ENCODE results near the gene RD3L. TPM values are rescaled to one million over a fixed set of nuclear protein-coding genes. Genes with fewer than 3 reads are reported as not detected.

The RD3L gene
- total and polyA plus RNA-seq, 2 of the 13 experiments (the other 11 are each of a cell fraction or from before 2014, with no cell fraction given): not detected

DNA sequence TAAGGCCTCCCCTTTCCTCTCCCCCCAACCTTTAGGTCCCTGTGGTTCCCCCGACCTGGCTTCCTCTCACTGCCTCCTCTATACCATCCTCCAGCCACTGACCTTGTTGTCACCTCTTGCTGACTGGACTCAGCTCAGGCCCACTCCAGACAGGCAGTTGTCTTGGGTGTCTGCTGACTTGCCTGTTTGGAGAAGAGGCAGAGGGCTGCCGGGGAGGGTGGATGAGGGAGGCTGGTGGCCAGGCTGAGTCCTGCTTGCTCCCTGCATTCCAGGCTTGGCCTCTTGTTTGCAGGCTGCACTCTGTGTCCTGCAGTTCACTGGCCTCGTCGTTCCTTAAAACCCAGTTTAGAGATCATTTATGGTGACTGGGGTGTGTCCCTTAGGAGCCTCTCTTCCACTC is 31.0 kb upstream of the RD3L start:
- no peak for FAIRE-seq
- H3K27me3 ChIP-seq (ENCODE audit: control insufficient read depth in 1 of 2, insufficient read depth in 2 of 2, low read length in 2 of 2): peaks cover 3% of the 10 kb centered on the region in 2 experiments; a peak in 2 of 5 replicates
- in situ Hi-C loops (cut with HindIII; ENCODE audit: extremely low pct_ligation_motif_present, low pct_unique_long_range_greater_than_20kb) (loop anchor here (10.0 kb wide), 1 partner anchor 49 kb away; the partner anchor contains the start of gene TDRD9), intact Hi-C loops (cut with micrococcal nuclease; ENCODE audit: unreplicated experiment) (no loop called here)
- H3K4me3 ChIP-seq (replicated peaks in 1 of 3; ENCODE audit: insufficient read depth in 1 of 3, low read depth in 2 of 3, low read length in 3 of 3): no peak overlapping the region
- no peak overlapping the region for H3K27ac ChIP-seq (ENCODE audit: extremely low read length, insufficient read depth, low read length)
- ChIA-PET CTCF (ENCODE audit: low intra/inter-chr PET ratio, low total read pairs) (no interaction called here), POLR2A (no interaction called here)
- no peaks in the 10 kb centered on the region for H3K9me3 ChIP-seq (ENCODE audit: low read length)
- H2AFZ ChIP-seq (ENCODE audit: low read length): no peak overlapping the region
- H3K9ac ChIP-seq (ENCODE audit: insufficient read depth, low read depth, low read length): no peak overlapping the region
- H3K36me3 ChIP-seq (replicated peaks in 1 of 2; ENCODE audit: control insufficient read depth in 1 of 2, insufficient read depth in 2 of 2, low read length in 2 of 2): no peaks in the 10 kb centered on the region
- peak; percentile 60 for ATAC-seq
- no peak overlapping the region for H3K4me2 ChIP-seq (ENCODE audit: low read depth, low read length)
- DNase-seq (ENCODE audit: low spot score): no peak
- 0 out of 2 replicates have a peak, but pooled peaks cover 8% of the 10 kb centered on the region for H3K4me1 ChIP-seq (ENCODE audit: insufficient read depth, low read length)
- H3K79me2 ChIP-seq (ENCODE audit: insufficient read depth, low read length): no peaks in the 10 kb centered on the region
- BruUV-seq (replicated peaks): no TSS peak
- H4K20me1 ChIP-seq (ENCODE audit: insufficient read depth, low read length): no peaks in the 10 kb centered on the region
- 0% methylated on average over 4 of the region's 4 CpGs for WGBS (ENCODE audit: low lambda C conversion rate)
- TF ChIP-seq ZNF558 (CRISPR knock-in tag; IDR thresholded peaks at IDR 0.05; ENCODE audit: borderline replicate concordance) (no peak), KLF16 (CRISPR knock-in tag; IDR thresholded peaks at IDR 0.05) (no peak), ZNF879 (CRISPR knock-in tag; IDR thresholded peaks at IDR 0.05) (no peak), RORA (CRISPR knock-in tag; IDR thresholded peaks at IDR 0.05) (no peak), TEAD3 (CRISPR knock-in tag; optimal IDR thresholded peaks at IDR 0.05; ENCODE audit: borderline replicate concordance) (peak; percentile 62), SNAPC2 (CRISPR knock-in tag; IDR thresholded peaks at IDR 0.05) (no peak), ZFP82 (CRISPR knock-in tag; IDR thresholded peaks at IDR 0.05; ENCODE audit: borderline replicate concordance) (no peak), ZMAT3 (CRISPR knock-in tag; conservative IDR thresholded peaks at IDR 0.05) (no peak), ZNF280D (CRISPR knock-in tag; IDR thresholded peaks at IDR 0.05) (no peak)
- TF ChIP-seq, protein P1, sequence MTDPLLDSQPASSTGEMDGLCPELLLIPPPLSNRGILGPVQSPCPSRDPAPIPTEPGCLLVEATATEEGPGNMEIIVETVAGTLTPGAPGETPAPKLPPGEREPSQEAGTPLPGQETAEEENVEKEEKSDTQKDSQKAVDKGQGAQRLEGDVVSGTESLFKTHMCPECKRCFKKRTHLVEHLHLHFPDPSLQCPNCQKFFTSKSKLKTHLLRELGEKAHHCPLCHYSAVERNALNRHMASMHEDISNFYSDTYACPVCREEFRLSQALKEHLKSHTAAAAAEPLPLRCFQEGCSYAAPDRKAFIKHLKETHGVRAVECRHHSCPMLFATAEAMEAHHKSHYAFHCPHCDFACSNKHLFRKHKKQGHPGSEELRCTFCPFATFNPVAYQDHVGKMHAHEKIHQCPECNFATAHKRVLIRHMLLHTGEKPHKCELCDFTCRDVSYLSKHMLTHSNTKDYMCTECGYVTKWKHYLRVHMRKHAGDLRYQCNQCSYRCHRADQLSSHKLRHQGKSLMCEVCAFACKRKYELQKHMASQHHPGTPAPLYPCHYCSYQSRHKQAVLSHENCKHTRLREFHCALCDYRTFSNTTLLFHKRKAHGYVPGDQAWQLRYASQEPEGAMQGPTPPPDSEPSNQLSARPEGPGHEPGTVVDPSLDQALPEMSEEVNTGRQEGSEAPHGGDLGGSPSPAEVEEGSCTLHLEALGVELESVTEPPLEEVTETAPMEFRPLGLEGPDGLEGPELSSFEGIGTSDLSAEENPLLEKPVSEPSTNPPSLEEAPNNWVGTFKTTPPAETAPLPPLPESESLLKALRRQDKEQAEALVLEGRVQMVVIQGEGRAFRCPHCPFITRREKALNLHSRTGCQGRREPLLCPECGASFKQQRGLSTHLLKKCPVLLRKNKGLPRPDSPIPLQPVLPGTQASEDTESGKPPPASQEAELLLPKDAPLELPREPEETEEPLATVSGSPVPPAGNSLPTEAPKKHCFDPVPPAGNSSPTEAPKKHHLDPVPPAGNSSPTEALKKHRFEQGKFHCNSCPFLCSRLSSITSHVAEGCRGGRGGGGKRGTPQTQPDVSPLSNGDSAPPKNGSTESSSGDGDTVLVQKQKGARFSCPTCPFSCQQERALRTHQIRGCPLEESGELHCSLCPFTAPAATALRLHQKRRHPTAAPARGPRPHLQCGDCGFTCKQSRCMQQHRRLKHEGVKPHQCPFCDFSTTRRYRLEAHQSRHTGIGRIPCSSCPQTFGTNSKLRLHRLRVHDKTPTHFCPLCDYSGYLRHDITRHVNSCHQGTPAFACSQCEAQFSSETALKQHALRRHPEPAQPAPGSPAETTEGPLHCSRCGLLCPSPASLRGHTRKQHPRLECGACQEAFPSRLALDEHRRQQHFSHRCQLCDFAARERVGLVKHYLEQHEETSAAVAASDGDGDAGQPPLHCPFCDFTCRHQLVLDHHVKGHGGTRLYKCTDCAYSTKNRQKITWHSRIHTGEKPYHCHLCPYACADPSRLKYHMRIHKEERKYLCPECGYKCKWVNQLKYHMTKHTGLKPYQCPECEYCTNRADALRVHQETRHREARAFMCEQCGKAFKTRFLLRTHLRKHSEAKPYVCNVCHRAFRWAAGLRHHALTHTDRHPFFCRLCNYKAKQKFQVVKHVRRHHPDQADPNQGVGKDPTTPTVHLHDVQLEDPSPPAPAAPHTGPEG (CRISPR knock-in tag; IDR thresholded peaks at IDR 0.05): no peak
